ENCODE measurements around the gene OPRM1.

DNA sequence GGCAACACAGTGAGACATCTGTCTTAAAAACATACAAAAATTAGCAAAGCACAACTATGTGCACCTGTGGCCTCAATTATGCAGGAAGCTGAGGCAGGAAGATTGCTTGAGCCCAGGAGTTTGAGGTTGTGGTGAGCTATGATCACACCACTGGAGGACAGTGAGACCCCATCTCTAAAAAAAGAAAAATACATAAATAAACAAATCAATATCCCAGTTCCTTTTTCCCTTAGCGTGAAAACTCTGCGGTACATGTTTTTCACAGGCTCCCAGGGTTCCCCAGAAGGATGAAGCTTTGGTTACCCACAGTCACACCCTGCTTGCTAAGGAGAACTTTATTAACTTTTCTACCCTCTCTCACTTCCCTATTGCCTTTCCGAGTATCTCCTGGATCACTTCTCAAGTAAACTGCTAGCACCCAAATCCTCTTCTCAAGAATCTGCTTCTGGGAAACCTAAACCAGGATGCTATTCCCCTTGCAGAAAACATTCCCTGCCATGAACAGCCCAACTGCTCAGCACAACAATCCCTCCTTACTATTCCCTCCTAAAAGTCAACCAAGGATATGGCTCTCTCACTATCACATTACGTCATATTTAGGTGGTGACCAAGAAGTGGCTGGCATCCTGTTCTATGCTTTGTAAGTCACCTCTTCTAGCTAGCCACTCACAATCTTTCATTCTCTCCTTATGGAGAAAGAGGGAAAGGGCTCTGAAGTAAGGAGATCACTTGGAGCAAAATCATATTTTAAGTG is 195.2 kb downstream of the OPRM1 start:
- TF ChIP-seq, protein P1, sequence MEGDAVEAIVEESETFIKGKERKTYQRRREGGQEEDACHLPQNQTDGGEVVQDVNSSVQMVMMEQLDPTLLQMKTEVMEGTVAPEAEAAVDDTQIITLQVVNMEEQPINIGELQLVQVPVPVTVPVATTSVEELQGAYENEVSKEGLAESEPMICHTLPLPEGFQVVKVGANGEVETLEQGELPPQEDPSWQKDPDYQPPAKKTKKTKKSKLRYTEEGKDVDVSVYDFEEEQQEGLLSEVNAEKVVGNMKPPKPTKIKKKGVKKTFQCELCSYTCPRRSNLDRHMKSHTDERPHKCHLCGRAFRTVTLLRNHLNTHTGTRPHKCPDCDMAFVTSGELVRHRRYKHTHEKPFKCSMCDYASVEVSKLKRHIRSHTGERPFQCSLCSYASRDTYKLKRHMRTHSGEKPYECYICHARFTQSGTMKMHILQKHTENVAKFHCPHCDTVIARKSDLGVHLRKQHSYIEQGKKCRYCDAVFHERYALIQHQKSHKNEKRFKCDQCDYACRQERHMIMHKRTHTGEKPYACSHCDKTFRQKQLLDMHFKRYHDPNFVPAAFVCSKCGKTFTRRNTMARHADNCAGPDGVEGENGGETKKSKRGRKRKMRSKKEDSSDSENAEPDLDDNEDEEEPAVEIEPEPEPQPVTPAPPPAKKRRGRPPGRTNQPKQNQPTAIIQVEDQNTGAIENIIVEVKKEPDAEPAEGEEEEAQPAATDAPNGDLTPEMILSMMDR (IDR thresholded peaks at IDR 0.05), result no peak
- no peak for TF ChIP-seq POLR2A (IDR thresholded peaks at IDR 0.05)
